K562 (cell line): ENCODE measurements around the gene ZNF785. TPM values are rescaled to one million over a fixed set of nuclear protein-coding genes. Genes with fewer than 3 reads are reported as not detected.

Experiments used
- ATAC-seq: fragments of 200-7000 bp; cut with Tn5 transposase; 3 replicates; pipeline ENCODE4 v1.9.1; 2020; ENCODE audit warnings: moderate library complexity
- BruUV-seq: library from RNA; stranded (reverse); fragments of 400-500 nt; replicated peaks from 2 replicates; lab custom pipeline; 2021; lab: Mats Ljungman, UMichigan
- CTCF ChIA-PET: fragments of 300-600 bp; formaldehyde crosslinking; extraction: SDS; loops from one replicate; lab custom pipeline; 2021; ENCODE audit warnings: low intra/inter-chr PET ratio; lab: Yijun Ruan, JAX
- POLR2A ChIA-PET: fragments of 300-600, 350-650 bp; sonication (Branson Sonifier 250); formaldehyde crosslinking; extraction: SDS; loops from one replicate; lab custom pipeline; 2021; ENCODE audit warnings: antibody characterized with exemption, inconsistent platforms; lab: Yijun Ruan, JAX
- DNase-seq, 4 experiments: peaks; one replicate each; pipeline versions ENCODE4 v3.0.0 to v3.0.0-alpha.2; 2011 to 2018; ENCODE audit warnings: low spot score in 3 of 4, mixed read lengths in 3 of 4; ENCODE audit errors: extremely low read depth in 1 of 4
- FAIRE-seq: peaks from 2 replicates; lab custom pipeline; 2011; peaks lifted over from hg19 to GRCh38; lab: Jason Lieb, UNC
- H2AFZ ChIP-seq: 2 replicates; pipeline ENCODE4 v1.6.0; 2011; ENCODE audit warnings: low read depth, low read length, control low read depth, inconsistent platforms
- H3K27ac ChIP-seq: fragments of 200-600 bp; 3 replicates; pipeline ENCODE4 v1.8.0; 2011; ENCODE audit warnings: low read depth, mild to moderate bottlenecking, control low read depth, inconsistent platforms, low read length, moderate library complexity, mixed read lengths; ENCODE audit errors: extremely low read depth
- H3K27me3 ChIP-seq, 2 experiments: fragments of 300-600 bp in 1 of 2; 2 replicates in 1 of 2; 3 replicates in 1 of 2; pipeline versions ENCODE4 v1.6.0 to v1.8.0; 2011; ENCODE audit warnings: inconsistent platforms in 2 of 2, low read length in 2 of 2, mild to moderate bottlenecking in 1 of 2, mixed read lengths in 1 of 2, moderate library complexity in 1 of 2; ENCODE audit not compliant: control insufficient read depth in 2 of 2, insufficient read depth in 2 of 2
- H3K36me3 ChIP-seq: fragments of 300-600 bp; 3 replicates; pipeline ENCODE4 v1.8.0; 2011; ENCODE audit warnings: mild to moderate bottlenecking, low read length, inconsistent platforms; ENCODE audit not compliant: control insufficient read depth, insufficient read depth
- H3K4me1 ChIP-seq, 2 experiments: fragments of 200-600 bp in 1 of 2; replicated peaks in 1 of 2; 2 replicates in 1 of 2; 3 replicates in 1 of 2; pipeline versions ENCODE4 v1.5.1 to v1.8.0; 2011; ENCODE audit warnings: inconsistent platforms in 2 of 2, low read length in 2 of 2, mild to moderate bottlenecking in 1 of 2, mixed read lengths in 1 of 2, moderate library complexity in 1 of 2; ENCODE audit not compliant: control insufficient read depth in 2 of 2, insufficient read depth in 2 of 2
- H3K4me2 ChIP-seq: 2 replicates; pipeline ENCODE4 v1.6.1; 2011; ENCODE audit warnings: low read length, control low read depth, inconsistent platforms, mixed read lengths; ENCODE audit not compliant: insufficient read depth
- H3K4me3 ChIP-seq: fragments of 200-600 bp; sonication (generic), shearing (Covaris generic); 2 replicates; pipeline ENCODE4 v1.5.1; 2016; ENCODE audit warnings: control low read depth, inconsistent platforms
- H3K79me2 ChIP-seq: fragments of 200-600 bp; 3 replicates; pipeline ENCODE4 v1.8.0; 2011; ENCODE audit warnings: low read length, inconsistent platforms; ENCODE audit not compliant: control insufficient read depth, insufficient read depth
- H3K9ac ChIP-seq, 2 experiments: 2 replicates each; pipeline versions ENCODE4 v1.6.0 to v1.6.1; 2011; ENCODE audit warnings: low read depth in 2 of 2, low read length in 2 of 2, control low read depth in 1 of 2, inconsistent platforms in 1 of 2, mild to moderate bottlenecking in 1 of 2, mixed read lengths in 1 of 2; ENCODE audit not compliant: insufficient read depth in 1 of 2
- H3K9me1 ChIP-seq: one replicate; pipeline ENCODE4 v1.6.0; 2011; ENCODE audit warnings: inconsistent platforms, mild to moderate bottlenecking, low read length, moderate library complexity; ENCODE audit not compliant: control insufficient read depth, insufficient read depth
- H3K9me3 ChIP-seq: replicated peaks from 2 replicates; pipeline ENCODE4 v1.5.1; 2011; ENCODE audit warnings: low read depth, low read length, inconsistent platforms; ENCODE audit not compliant: control insufficient read depth, insufficient read depth
- H4K20me1 ChIP-seq: replicated peaks from 2 replicates; pipeline ENCODE4 v1.6.1; 2011; ENCODE audit warnings: low read length, inconsistent platforms, mixed read lengths; ENCODE audit not compliant: control insufficient read depth, insufficient read depth
- ARID1B ChIP-seq: fragments of 450-650 bp; IDR thresholded peaks from 2 replicates; pipeline ENCODE4 v1.6.1; 2016; ENCODE audit warnings: antibody characterized with exemption, mild to moderate bottlenecking, inconsistent platforms
- BRF1 ChIP-seq: IDR thresholded peaks from 3 replicates; pipeline ENCODE4 v1.6.1; 2011; ENCODE audit warnings: borderline replicate concordance, mild to moderate bottlenecking; ENCODE audit not compliant: insufficient read length; ENCODE audit errors: extremely low read depth
- CBFA2T2 ChIP-seq: fragments of 450-650 bp; conservative IDR thresholded peaks from 2 replicates; pipeline ENCODE4 v1.6.1; 2017; ENCODE audit warnings: mild to moderate bottlenecking
- CBFA2T3 ChIP-seq: fragments of 450-650 bp; IDR thresholded peaks from 2 replicates; pipeline ENCODE4 v1.6.1; 2017
- CREM ChIP-seq: IDR thresholded peaks from 2 replicates; pipeline ENCODE4 v1.6.1; 2014; ENCODE audit warnings: antibody characterized with exemption, low read depth
- TAL1 ChIP-seq: fragments of 450-650 bp; IDR thresholded peaks from 2 replicates; pipeline ENCODE4 v1.6.1; 2016; ENCODE audit warnings: mild to moderate bottlenecking
- TCF3 ChIP-seq: sonication (generic); formaldehyde crosslinking; IDR thresholded peaks from 2 replicates; pipeline ENCODE4 v1.4.0; 2020; ENCODE audit warnings: mild to moderate bottlenecking, missing genetic modification reagents
- TEAD4 ChIP-seq, 2 experiments: sonication (generic) in 1 of 2; formaldehyde crosslinking in 1 of 2; IDR thresholded peaks; 2 replicates each; pipeline versions ENCODE4 v1.6.1 to v1.8.0; 2012 to 2022; ENCODE audit warnings: borderline replicate concordance in 1 of 2, inconsistent platforms in 1 of 2, low read length in 1 of 2, mild to moderate bottlenecking in 1 of 2, missing genetic modification reagents in 1 of 2
- ZZZ3 ChIP-seq: fragments of 450-650 bp; IDR thresholded peaks from 2 replicates; pipeline ENCODE4 v1.6.1; 2016; ENCODE audit warnings: antibody characterized with exemption, mild to moderate bottlenecking, moderate library complexity
- WGBS: fragments of 100-300 bp; shearing (Covaris generic); methylation state at CpG from one replicate; pipeline ENCODE4 v1.1.6; 2016; ENCODE audit warnings: low coverage, mixed read lengths; ENCODE audit not compliant: insufficient coverage; ENCODE audit errors: missing lambda C conversion rate; 5-methylcytosine and 5-hydroxymethylcytosine counted together
- in situ Hi-C: fragments of 300-500 bp; cut with MboI; formaldehyde crosslinking; loops from 4 replicates; pipeline ENCODE4 v1.15.0; 2018; ENCODE audit warnings: inconsistent platforms, mixed read lengths
- intact Hi-C: fragments of 100-400 bp; cut with micrococcal nuclease; formaldehyde crosslinking; loops from 2 replicates; pipeline ENCODE4 v1.14.2; 2022
- polyA plus RNA-seq, 8 experiments: library from polyadenylated mRNA; depleted of rRNA in 4 of 8; stranded (reverse) in 5 of 8; unstranded in 3 of 8; fragments of >200 nt; fragmentation: Nextera tagmentation in 2 of 8; fragmentation: Illumina TruSeq in 1 of 8; extraction: Ambion mirVana in 2 of 8; extraction: Trizol in 1 of 8; gene quantifications; 2 replicates each; pipeline versions ENCODE4 v1.2.1 to v1.2.3, GENCODE V29; 2011 to 2014; ENCODE audit warnings: inconsistent platforms in 1 of 8, missing spikeins in 1 of 8
- total RNA-seq, 7 experiments: library from RNA; depleted of rRNA in 6 of 7; stranded (reverse); fragments of >200 nt in 6 of 7; fragmentation: Illumina TruSeq in 2 of 7; extraction: Trizol in 2 of 7; gene quantifications; 2 replicates each; pipeline versions ENCODE4 v1.2.1 to v1.2.3, GENCODE V29; 2011 to 2021; ENCODE audit warnings: low replicate concordance in 1 of 7
- TF ChIP-seq, protein P1 (sequence below): fragments of 250-450 bp; sonication (Bioruptor Pico); IDR thresholded peaks from 2 replicates; pipeline ENCODE4 v1.4.0; 2020; ENCODE audit warnings: mild to moderate bottlenecking

The ZNF785 gene
- total and polyA plus RNA-seq, 9 of the 15 experiments (the other 6 are each of a cell fraction or from before 2014, with no cell fraction given): 0.64 to 11.0 (median 6.4) TPM

DNA sequence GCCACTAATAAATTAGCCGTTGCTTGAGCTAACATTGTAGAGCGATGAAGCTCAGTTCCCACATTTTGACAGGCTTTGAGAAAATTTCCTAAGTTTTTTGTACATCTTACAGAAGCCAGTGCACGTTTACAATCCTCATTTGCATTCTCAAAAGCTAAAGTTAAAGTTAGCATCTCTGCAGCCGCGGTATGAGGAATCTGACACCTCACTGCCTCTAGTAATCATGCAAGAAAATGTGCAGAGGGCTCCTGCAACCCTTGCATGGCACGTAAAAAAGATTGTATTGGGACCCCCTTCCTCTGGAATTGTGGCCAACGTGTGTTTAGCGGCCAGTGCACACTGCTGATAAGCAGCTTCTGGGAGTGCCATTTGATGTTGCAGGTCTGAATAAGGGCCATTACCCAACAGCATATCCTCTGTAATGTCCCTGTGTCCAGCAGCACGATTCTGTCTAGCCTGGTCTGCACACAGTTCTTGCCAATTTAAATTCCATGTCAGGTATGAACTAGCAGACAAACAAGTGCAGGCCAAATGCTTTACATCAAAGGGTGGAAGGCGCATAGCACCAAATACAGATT, 37.0 kb upstream of the ZNF785 start:
- Histone ChIP-seq H3K9me3 (peaks cover 13% of the 10 kb centered on the region), H3K4me1 (peaks cover 6 to 7% of the 10 kb centered on the region in 2 experiments; a peak in 3 of 5 replicates), H3K9me1 (no peaks in the 10 kb centered on the region), H3K27ac (no peak overlapping the region), H3K9ac (peak overlapping the region in 1 of 2 experiments; percentile 28; a peak in 1 of 4 replicates), H3K27me3 (no peaks in the 10 kb centered on the region), H3K4me3 (no peak overlapping the region), H4K20me1 (no peaks in the 10 kb centered on the region), H3K79me2 (no peaks in the 10 kb centered on the region), H3K36me3 (no peaks in the 10 kb centered on the region), H2AFZ (peak overlapping the region; percentile 74; the same call in 1 of the 2 replicates), H3K4me2 (no peak overlapping the region)
- 25% methylated on average over 10 of the region's 10 CpGs for WGBS
- intact Hi-C loops: no loop called here
- peak; percentile 54; the same call in 2 of the 3 replicates for ATAC-seq
- POLR2A ChIA-PET: interaction anchor here (0.5 to 1.7 kb wide), 4 partner anchors 12 to 65 kb away, joined by 3 to 5 read pairs (median 4); partner anchors contain the start of gene ZNF689
- in situ Hi-C loops: loop anchor here (10.0 kb wide), 1 partner anchor 188 kb away; the partner anchor contains the start of gene DCTPP1
- peak; percentile 47 for TF ChIP-seq ARID1B
- peak; percentile 40; the same call in 1 of the 2 replicates for TF ChIP-seq TCF3
- peak; percentile 33; the same call in 1 of the 2 replicates for TF ChIP-seq TAL1
- TF ChIP-seq, protein P1, sequence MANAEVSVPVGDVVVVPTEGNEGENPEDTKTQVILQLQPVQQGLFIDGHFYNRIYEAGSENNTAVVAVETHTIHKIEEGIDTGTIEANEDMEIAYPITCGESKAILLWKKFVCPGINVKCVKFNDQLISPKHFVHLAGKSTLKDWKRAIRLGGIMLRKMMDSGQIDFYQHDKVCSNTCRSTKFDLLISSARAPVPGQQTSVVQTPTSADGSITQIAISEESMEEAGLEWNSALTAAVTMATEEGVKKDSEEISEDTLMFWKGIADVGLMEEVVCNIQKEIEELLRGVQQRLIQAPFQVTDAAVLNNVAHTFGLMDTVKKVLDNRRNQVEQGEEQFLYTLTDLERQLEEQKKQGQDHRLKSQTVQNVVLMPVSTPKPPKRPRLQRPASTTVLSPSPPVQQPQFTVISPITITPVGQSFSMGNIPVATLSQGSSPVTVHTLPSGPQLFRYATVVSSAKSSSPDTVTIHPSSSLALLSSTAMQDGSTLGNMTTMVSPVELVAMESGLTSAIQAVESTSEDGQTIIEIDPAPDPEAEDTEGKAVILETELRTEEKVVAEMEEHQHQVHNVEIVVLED (CRISPR knock-in tag): no peak
- 0 out of 2 replicates have a peak, but pooled peaks have one; percentile 41 for TF ChIP-seq TEAD4 (IDR thresholded peaks at IDR 0.05; ENCODE audit: low read length)
- no peak for TF ChIP-seq TEAD4 (CRISPR knock-in tag; IDR thresholded peaks at IDR 0.05; ENCODE audit: borderline replicate concordance)
- TF ChIP-seq CBFA2T3: peak; percentile 57
- 0 out of 2 replicates have a peak, but pooled peaks have one; percentile 7 for TF ChIP-seq CREM
- peak; percentile 30; the same call in 1 of the 2 replicates for TF ChIP-seq CBFA2T2
- no peak for TF ChIP-seq ZZZ3
- TF ChIP-seq BRF1: no peak
- no peak for FAIRE-seq
- no TSS peak for BruUV-seq
- peak in 2 of 4 experiments; percentile 25 to 52 for DNase-seq
- CTCF ChIA-PET: interaction anchor here (0.5 kb wide), 1 partner anchor 72 kb away, joined by 3 read pairs; no protein-coding TSS in a partner anchor
